HG02678 (cell line): ENCODE data around the gene ERBB2.
"Not testable (repeated sequence)": the region's sequence is repeated elsewhere in the genome, so short reads cannot be mapped to it uniquely, and the experiment has no call there.

Source experiments
- ATAC-seq: cut with Tn5 transposase; IDR thresholded peaks from one replicate; pipeline ENCODE4 v1.9.1; 2021; ENCODE audit warnings: mild to moderate bottlenecking, moderate library complexity; ENCODE audit not compliant: unreplicated experiment

ERBB2 gene

GRCh38 chr17:39677542-39678339 is 22.1 kb upstream of the ERBB2 start:
- ATAC-seq = no peak

- ATAC-seq = no peak
Measured at GRCh38 chr17:39678340-39679116, 21.3 kb upstream of the ERBB2 start.

- ATAC-seq = no peak
Measured at GRCh38 chr17:39679521-39680192, 20.2 kb upstream of the ERBB2 start.

GRCh38 chr17:39683295-39683939 is 16.4 kb upstream of the ERBB2 start:
- no peak for ATAC-seq

GRCh38 chr17:39684369-39685192 is 15.3 kb upstream of the ERBB2 start:
- no peak for ATAC-seq

- ATAC-seq = no peak
Measured at GRCh38 chr17:39687101-39687545, 12.7 kb upstream of the ERBB2 start.

GRCh38 chr17:39687546-39688474 is 12.1 kb upstream of the ERBB2 start, which contains the start of gene PGAP3:
TSS of gene PGAP3 (minus strand) at chr17:39688057. CDS start at chr17:39688014, 43 bp downstream.
- ATAC-seq = peak; percentile 93

GRCh38 chr17:39688475-39688835 is 11.4 kb upstream of the ERBB2 start:
- ATAC-seq = no peak

GRCh38 chr17:39688945-39689344 is 10.9 kb upstream of the ERBB2 start:
- ATAC-seq = no peak

- no peak for ATAC-seq
Measured at GRCh38 chr17:39694593-39694992, 5.3 kb upstream of the ERBB2 start.

- ATAC-seq = no peak
Measured at GRCh38 chr17:39695089-39695474, 4.8 kb upstream of the ERBB2 start.

- ATAC-seq = no peak
Measured at GRCh38 chr17:39696731-39697130, 3.1 kb upstream of the ERBB2 start.

- ATAC-seq = no peak
Measured at GRCh38 chr17:39697961-39698360, 1.9 kb upstream of the ERBB2 start.

- ATAC-seq = not testable (repeated sequence)
Measured at GRCh38 chr17:39699157-39699817, 577 bp upstream of the ERBB2 start.

- no peak for ATAC-seq
Measured at GRCh38 chr17:39700148-39700987, 504 bp downstream of the ERBB2 start.

- no peak for ATAC-seq
Measured at GRCh38 chr17:39701012-39701783, 1.3 kb downstream of the ERBB2 start.
